C1 segment of cervical spinal cord (tissue), 14 donors: ENCODE data around the gene SYT13.

Source experiments
- DNase-seq, 14 donors: peaks; one replicate each; lab custom pipeline; 2025; lab: John Stamatoyannopoulos, UW

Gene SYT13

DNA sequence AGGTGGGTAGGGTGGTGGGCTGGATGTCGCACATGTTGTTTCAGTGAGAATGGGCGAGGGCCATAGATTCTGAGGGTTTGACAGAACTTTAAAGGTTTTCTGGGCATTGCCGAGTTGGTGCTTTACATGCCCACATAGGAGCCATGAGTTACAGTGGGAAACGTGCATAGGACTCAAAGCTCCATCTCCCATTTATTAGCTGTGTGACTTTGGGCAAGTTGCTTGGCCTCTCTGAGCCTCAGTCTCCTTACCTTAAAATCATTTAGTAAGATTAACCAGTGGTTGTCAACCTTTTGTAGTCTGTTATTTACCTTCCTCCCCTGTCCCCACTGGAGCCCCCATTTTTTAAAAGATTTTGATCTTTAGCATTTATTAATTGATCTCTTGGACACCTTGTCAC is 67.4 kb downstream of the SYT13 start:
- DNase-seq, result no peak

DNA sequence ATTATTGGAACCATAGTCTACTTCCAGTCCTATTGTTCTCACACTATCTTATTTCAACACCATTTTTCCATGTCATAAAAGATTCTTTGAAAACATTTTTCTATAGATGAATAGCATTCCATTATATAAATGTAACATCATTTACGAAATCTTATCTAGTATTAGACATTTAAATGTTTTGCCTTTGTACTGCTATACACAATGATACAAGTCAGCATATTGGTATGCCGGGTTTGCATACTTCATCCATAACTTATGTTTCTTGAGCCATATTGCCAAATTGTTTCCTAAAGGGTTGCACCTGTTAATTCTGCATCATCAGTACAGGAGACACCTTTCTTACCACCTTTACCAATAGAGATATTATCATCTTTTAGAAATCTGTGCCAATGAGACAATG is 68.2 kb downstream of the SYT13 start:
- no peak for DNase-seq

DNA sequence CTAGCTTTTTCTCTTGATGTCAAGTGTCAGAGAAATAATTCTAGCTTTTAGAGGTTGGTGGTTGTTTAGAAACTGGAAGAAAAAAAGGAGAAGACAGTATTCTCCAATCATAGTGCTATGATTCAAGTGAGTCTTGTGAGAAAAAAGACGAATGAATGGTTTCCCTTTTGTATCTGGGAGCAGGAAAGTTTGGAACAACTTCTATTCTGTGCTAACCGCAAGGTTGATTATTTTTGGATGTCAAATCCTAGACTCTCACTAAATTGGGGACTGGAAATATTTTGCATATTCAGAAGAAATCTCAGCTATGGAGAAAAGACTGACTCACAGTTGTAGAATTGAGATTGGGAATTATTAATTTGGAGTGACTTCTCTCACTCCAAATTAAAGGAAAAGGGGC is 69.2 kb downstream of the SYT13 start:
- no peak for DNase-seq

DNA sequence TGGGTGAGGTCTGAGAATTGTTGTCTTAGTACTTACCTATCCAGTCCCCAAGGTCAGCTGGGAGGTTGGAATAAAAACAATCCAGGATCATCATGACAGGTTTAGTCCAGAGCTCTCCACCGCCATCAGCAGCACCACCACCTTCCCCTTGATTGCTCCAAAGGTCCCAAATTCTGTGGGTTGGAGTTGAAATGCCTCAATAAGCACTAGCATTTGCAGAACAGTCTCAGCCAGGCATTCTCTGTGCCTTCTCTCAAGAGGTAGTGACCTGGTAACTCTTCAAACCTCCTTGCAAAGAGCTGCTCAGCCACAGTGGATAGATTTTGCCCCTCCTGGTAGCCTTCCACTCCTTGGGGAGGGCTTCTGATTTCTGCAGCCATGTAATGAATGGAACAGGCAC is 70.1 kb downstream of the SYT13 start:
- DNase-seq, result no peak

DNA sequence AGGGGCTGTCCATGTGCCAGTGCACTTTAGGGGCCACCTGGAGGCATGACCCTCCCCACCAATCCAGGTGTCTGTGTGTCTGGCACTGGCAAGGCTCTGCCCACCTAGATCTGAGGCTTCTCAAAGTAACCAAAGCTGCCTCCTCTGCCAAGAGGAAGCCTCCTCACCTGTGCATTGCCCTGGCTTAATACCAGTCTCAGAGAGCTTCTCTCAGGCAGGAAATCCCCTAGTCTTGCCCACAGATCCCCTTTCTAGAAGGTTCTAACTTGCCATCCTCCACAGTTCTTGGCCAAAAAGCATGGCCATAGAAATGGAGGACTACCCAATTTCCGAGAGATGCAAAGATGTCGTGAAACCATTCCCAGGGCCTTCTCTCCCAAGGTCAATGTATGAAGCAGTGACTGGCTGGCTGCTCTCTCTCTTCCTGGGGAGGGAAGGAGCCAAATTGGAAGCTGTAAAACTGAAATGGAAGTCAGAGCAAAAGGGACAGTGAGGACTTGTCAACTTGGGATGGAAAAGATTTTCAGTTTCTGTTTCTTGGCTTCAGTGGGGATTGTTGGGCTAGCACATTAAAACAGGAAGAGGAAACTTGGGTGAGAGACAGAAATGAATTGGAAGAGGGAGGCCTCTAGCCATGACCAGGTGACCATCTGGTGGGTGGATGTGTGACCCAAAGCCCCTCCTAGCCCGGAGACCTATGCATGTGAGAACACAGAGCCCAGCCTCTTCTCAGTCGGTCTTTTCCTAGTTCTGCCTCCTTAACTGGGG is 70.9 kb downstream of the SYT13 start:
- no peak for DNase-seq

DNA sequence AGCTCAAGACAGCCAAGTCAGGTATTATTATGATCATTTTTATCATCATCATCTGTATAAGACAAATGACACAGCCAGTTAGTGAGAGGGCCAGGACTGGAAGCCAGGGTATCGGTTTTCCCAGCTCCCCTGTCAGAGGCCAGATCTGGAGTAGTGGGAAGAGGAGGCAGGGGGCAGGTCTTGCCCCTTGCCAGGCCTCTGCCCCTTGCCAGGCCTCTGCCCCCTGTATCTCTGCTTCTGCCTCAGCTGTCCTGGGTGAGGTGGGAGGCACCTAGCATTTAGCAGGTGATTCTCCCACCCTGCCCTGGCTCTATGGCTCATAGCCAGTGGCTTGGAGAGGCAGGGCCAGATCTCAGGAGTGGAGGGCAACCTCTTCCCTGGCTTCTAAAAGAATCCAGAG is 72.4 kb downstream of the SYT13 start:
- DNase-seq, result no peak

DNA sequence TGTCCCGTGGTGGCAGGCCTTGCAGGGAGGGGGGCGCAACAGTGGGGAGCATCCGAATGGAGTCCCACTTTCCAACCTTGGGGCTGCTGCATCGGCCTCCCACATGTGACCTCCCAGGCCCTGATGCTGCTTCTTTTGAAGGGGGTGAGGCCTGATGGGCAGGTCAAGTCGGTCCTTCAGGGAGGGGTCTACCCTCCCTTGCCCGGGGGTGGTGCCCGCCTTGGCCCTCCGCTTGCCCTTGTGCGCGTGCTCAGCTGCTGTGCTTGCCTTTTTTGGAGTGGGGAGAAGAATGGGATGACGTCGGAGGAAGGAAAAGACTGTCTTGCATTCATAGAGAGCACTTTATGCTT is 72.8 kb downstream of the SYT13 start:
- no peak for DNase-seq

DNA sequence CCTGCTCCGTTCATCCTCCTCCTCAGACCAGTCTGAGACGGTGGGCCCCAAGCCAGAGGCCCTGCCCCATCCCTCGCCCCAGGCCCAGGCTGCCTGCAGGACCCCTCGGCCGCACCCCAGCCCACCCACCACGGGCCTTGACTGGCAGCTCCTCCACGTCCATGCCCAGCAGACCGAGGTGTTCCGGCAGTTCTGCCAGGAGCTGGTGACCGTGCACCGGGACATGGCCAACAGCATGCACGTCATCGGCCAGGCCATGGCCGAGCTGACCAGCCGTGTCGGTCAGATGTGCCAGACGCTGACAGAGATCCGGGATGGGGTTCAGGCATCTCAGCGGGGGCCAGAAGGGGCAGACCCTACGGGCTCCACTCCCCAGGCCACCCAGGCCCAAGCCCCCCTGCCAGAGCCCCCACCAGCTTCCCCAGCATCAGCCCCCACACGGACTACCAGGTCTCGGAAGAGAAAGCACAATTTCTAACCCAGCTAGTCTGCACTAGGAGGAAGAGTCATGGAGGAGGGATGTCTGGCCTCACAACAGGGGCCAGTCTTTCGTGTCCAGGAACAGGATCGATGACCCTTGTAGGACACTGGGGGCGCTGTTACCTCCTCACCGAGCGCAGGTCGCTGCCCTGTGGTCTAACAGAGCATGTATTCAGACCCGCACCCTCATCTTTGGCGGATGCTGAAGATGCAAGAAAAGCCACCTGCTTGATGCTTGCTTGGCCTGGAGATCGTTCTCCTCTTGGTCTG is 73.4 kb downstream of the SYT13 start:
- no peak for DNase-seq

DNA sequence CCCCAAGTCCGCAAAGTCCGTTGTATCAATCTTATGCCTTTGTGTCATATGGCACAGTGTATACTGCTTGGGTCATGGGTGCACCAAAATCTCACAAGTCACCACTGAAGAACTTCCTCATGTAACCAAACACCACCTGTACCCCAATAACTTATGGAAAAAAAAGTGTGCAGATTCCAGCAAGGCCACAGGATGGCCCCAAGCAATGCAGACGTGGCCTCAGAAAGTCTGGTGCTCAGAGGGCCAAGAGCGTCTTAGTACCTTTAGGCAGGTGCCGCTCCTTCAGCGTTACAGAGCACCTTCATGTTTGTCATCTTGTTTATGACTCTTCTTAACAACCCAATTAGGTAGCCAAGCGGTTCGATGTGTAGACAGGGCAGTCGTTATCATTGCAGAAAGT is 74.4 kb downstream of the SYT13 start:
- DNase-seq, result peak in 1 of 14 donors; percentile 18

DNA sequence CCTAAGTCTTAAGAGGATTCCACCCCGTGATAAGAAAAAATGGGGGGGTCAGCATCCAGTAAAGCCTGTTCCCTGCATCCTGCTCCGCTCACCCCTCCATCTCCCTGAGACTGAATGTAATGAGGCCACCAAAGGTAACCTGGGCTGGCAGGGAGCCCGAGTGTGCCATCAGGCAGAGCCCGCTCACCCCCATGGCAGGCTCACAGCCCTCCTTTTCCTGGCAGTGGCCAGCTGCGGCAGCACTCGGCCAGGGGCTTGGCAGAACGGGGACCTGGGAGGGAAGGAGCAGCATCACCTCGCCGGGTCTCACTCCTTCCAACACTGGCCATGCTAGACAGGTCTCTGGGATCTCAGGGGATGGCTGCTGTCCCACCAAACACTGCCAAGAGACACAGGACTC is 75.3 kb downstream of the SYT13 start:
- DNase-seq, result peak in 1 of 14 donors; percentile 58

DNA sequence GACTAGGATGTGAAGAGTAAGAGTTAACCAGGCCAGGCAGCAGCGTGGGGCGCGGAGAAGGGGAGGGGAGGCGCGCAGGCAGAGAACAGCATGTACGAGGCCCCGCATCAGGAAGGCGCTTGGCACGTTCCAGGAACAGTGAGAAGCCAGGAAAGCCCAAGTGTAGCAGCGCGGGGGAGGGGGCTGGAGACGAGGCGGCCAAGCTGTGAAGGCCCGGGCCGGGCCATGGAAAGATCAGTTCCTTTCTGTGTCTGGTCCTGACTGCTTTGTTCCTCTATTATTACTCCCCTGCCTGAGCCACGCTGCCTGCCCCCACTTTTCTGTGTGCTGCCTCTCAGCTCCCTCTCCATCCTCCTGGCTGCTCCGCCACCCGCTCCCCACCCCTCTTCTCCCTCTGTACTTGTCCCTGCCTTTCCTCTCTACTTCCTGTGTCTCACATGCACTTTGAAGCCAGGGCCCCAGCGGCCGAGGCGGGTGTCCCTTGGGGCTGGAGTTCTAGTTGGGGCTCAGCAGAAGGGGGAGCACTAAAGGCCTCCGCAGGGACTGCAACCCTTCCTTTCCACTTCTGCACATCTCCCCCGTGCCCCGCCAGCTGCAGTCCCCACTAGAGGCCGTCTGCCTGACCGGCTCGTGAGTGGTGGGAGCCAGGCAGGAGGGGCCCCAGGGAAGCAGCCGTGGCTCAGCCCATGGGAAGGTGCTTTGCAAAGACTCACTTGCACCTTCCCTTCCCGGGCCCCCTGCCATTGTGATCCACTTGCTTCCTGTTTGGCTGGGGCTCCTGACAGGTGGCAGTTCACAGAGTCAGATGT is 76.0 kb downstream of the SYT13 start:
- DNase-seq, result peak in 8 of 14 donors; percentile 21 to 84 (median 43)

DNA sequence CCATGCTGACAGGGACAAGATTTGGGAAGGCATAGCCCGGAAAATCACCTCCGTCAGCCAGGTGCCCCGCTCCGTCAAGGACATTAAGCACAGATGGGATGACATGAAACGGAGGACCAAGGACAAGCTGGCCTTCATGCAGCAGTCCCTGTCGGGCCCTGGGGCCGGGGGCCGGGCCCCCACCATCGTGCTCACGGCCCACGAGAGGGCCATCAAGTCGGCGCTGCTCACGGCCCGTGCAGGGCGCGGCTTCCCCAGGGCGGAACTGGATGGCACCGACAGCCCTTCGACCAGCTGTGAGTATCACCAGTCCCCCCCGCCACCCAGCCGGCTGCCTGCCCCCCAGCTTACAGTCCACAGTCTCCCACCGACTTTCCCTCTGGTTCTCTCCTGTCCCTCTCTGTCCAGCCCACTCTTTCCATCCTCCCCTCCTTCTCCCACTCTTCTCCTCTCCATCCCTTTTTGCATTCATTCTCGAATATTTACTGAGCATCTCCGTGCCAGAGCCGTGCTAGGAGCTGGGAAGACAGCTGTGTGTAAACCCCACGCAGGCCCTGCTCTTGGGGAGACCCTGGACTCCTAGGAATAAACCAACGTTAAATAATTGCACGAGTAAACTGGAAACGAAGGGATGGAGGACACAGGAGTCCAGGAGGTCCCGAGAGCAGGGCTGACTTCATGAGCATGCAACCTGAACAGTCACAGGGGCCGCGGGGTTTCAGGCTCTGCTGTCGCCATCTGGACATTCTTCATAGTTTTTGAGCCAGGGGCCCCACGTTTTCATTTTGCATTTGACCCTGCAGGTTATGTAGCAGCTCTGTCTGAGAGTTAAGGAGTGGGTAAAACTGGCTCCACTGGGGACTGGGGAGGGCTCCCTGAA is 76.9 kb downstream of the SYT13 start:
- DNase-seq, result no peak

DNA sequence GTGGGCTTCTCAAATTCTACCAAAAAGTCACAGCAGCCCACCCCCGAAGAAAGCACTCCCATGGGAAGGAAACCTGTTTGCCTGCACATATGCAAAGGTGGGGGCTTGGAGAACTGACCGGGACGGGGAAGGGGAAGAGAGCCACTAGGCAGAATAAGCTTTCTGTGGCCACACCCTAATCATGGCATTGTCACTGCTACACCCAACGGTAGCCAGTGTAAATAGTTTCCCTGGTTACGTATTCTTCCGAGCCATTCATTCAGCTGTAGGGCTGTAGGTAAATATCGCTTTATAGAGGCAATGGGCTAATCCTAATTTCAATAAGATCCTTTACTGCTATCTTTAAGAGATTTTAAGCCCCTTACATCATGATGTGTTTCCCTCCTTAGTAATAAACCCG is 78.0 kb downstream of the SYT13 start:
- DNase-seq, result no peak

DNA sequence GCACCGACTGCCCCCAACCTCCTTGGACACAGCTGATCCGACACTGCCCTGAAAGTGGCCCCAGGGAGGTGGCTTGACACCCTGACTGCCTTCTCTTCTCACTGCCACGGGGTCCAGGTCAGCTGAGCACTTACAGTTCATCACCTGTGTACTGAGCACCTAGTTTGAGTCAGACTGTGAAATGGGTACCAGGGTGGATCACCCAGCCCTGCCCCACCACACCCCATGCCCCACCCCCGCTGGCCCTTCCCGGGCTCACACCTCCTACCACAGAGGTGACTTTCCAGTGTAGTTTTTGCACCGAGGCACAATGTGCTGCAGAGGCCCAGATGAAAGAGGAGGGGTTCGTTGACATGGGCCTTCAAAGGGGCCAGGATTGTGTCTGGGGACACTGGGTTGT is 80.2 kb downstream of the SYT13 start:
- no peak for DNase-seq

DNA sequence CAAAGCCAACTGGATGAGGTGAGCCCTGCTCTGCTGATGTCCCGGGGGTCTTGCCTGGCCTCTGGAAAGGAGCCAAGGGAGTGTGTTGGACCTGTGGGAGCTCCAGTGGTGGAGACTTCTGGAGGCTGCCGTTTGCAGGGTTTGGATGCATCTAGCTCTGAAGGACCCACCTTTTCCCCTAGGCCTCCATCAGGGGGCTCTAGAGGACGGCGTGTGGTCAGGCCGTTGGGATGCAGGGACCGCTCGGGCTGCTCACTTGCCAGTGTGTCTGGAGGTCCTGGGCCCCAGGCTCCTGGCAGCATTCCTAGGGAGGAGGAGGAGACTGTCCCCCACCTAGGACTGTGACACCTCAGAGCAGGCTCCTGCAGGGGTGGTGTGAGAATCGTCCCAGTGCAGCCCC is 81.4 kb downstream of the SYT13 start:
- DNase-seq, result no peak

DNA sequence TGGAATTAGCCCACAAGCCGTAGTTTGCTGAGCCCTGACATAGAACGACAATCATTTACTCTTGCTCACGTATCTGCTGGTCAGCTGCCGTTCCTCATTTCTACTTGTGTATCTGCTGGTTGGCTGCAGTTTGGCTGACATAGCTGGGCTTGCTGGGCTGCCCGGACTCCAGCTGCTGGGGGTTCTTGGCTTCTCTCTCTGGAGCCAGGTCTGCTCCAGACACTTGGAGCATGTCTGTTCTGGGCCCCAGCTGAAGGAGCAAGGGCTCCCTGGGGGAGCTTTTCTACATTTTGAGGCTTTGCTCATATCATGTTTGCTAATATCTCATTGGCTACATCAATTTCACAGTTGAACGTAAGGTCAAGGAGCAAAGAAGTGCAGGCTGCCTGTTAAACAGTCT is 92.4 kb downstream of the SYT13 start:
- no peak for DNase-seq
